ENCODE measurements around the gene TMEM131L.
"Not testable (repeated sequence)": the region's sequence is repeated elsewhere in the genome, so short reads cannot be mapped to it uniquely, and the experiment has no call there.

The TMEM131L gene

GRCh38 chr4:153449338-153449737 is 16.8 kb upstream of the TMEM131L start:
- no peak for DNase-seq

- DNase-seq: no peak
Measured at GRCh38 chr4:153450544-153450917, 15.6 kb upstream of the TMEM131L start.

GRCh38 chr4:153451145-153451544 is 15.0 kb upstream of the TMEM131L start:
- DNase-seq: not testable (repeated sequence)

- no peak for DNase-seq
Measured at GRCh38 chr4:153451911-153452657, 14.1 kb upstream of the TMEM131L start.

- DNase-seq: no peak
Measured at GRCh38 chr4:153452658-153453378, 13.3 kb upstream of the TMEM131L start.

GRCh38 chr4:153453402-153453801 is 12.8 kb upstream of the TMEM131L start:
- no peak for DNase-seq

GRCh38 chr4:153458969-153459368 is 7.2 kb upstream of the TMEM131L start:
- no peak for DNase-seq

GRCh38 chr4:153461549-153461948 is 4.6 kb upstream of the TMEM131L start:
- DNase-seq: not testable (repeated sequence)

GRCh38 chr4:153464068-153464467 is 2.1 kb upstream of the TMEM131L start:
- DNase-seq: no peak

GRCh38 chr4:153465140-153465539 is 1.0 kb upstream of the TMEM131L start:
- DNase-seq: no peak

- peak in 2 of 4 experiments; percentile 32 to 35 for DNase-seq
Measured at GRCh38 chr4:153465615-153466080, 512 bp upstream of the TMEM131L start.

GRCh38 chr4:153466949-153467896 is 1.1 kb downstream of the TMEM131L start:
- peak in 2 of 4 experiments; percentile 7 to 12 for DNase-seq

- DNase-seq: no peak
Measured at GRCh38 chr4:153467897-153468262, 1.7 kb downstream of the TMEM131L start.

GRCh38 chr4:153468587-153468986 is 2.4 kb downstream of the TMEM131L start:
- DNase-seq: peak in 1 of 4 experiments; percentile 2

GRCh38 chr4:153469031-153469430 is 2.9 kb downstream of the TMEM131L start:
- DNase-seq: no peak

GRCh38 chr4:153471071-153471697 is 5.0 kb downstream of the TMEM131L start:
- peak in 1 of 4 experiments; percentile 9 for DNase-seq

- DNase-seq: peak in 2 of 4 experiments; percentile 5 to 31
Measured at GRCh38 chr4:153471698-153472093, 5.5 kb downstream of the TMEM131L start.

- DNase-seq: no peak
Measured at GRCh38 chr4:153472122-153473037, 6.2 kb downstream of the TMEM131L start.

- no peak for DNase-seq
Measured at GRCh38 chr4:153474251-153474650, 8.1 kb downstream of the TMEM131L start.

GRCh38 chr4:153476829-153477574 is 10.8 kb downstream of the TMEM131L start:
- DNase-seq: no peak

GRCh38 chr4:153479101-153479500 is 12.9 kb downstream of the TMEM131L start:
- no peak for DNase-seq

Measured in activated naive CD4-positive, alpha-beta T cell (primary cell).